Esophagus squamous epithelium (tissue), 4 donors: ENCODE data around the gene IFNAR2.

Experiments
- POLR2A ChIP-seq, 4 donors: fragments of 450-650 bp; IDR thresholded peaks; one replicate each; pipeline ENCODE4 v1.6.1; 2017; ENCODE audit warnings: antibody characterized with exemption in 4 of 4, mild to moderate bottlenecking in 4 of 4, moderate library complexity in 3 of 4
- TF ChIP-seq, protein P1 (sequence below), 6 experiments: fragments of 450-650 bp in 4 of 6; fragments of 200-600 bp in 2 of 6; sonication (generic) in 2 of 6; IDR thresholded peaks; one replicate each; pipeline ENCODE4 v1.5.1; 2016 to 2019; ENCODE audit warnings: antibody characterized with exemption in 6 of 6, mild to moderate bottlenecking in 4 of 6, moderate library complexity in 4 of 6

DNA sequence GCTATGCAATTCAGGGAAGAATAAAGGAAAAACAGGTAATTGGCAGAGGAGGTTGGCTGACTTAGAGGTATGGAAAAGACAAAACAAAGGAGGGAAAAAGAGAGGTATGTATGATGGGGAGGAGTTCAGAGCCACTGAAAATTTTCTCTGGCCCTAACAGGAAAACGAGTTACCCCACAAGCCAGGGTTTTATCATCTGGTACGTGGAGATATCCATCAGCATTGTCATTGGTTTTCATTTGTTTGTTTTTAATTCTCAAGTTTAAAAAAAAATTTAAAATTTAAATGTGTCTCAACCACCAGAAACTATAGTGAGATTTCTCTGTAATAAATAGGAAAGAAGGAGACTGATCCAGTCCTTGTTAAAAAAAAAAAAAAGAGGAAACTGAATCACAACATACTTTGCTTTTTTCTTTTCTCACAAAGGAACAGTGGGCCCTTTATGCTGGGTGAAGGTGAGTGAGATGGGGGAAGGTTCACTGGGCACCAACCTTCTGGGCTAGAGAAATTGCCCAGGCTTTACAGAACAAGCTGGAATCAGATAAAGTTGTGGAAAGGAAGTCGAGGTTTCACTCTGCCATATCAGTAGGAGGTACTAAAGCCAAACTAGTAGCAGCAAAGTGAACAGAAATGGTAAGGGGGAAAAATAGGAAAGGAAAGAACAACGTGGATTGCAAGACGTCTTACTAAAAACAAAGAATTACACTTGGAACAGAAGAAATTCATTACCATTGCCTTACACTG is 2.7 kb downstream of the IFNAR2 start:
- TF ChIP-seq, protein P1, sequence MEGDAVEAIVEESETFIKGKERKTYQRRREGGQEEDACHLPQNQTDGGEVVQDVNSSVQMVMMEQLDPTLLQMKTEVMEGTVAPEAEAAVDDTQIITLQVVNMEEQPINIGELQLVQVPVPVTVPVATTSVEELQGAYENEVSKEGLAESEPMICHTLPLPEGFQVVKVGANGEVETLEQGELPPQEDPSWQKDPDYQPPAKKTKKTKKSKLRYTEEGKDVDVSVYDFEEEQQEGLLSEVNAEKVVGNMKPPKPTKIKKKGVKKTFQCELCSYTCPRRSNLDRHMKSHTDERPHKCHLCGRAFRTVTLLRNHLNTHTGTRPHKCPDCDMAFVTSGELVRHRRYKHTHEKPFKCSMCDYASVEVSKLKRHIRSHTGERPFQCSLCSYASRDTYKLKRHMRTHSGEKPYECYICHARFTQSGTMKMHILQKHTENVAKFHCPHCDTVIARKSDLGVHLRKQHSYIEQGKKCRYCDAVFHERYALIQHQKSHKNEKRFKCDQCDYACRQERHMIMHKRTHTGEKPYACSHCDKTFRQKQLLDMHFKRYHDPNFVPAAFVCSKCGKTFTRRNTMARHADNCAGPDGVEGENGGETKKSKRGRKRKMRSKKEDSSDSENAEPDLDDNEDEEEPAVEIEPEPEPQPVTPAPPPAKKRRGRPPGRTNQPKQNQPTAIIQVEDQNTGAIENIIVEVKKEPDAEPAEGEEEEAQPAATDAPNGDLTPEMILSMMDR (IDR thresholded peaks at IDR 0.05): no peak
- TF ChIP-seq POLR2A (IDR thresholded peaks at IDR 0.05): no peak
